ENCODE results near the gene FASTKD3.

DNA sequence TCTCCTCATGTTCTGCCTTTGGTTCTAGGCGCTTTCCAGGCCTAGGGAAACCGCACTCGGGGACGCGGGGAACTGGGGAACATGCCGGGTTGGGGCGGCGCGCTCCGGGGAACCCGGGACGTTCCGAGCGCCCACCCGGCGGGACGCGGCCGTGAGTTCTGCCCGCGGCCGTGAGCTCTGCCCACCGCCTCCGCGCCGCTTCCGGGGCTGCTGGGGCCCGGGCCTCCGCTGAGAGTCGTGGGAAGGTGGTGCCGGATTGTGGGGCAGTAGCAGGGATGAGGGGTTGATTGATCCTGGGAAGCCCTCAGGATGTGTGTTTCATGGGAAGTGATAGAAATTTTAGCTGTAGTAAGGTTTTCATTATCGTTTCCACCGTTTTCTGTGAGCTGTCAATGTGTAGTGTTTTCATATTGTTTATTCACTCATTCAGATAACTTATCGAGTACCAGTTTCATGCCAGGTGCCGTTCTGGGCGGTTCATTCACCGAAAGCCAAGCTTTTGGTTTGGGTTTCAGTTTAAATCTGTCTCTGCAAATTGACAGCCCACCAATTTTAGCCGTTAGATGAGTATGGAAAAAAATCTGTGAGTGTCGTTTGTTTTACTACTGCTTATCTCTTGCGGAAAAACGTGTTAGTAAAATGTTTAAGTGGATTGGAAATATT lies 774 bp upstream of the FASTKD3 start:
- TF ChIP-seq, protein P1, sequence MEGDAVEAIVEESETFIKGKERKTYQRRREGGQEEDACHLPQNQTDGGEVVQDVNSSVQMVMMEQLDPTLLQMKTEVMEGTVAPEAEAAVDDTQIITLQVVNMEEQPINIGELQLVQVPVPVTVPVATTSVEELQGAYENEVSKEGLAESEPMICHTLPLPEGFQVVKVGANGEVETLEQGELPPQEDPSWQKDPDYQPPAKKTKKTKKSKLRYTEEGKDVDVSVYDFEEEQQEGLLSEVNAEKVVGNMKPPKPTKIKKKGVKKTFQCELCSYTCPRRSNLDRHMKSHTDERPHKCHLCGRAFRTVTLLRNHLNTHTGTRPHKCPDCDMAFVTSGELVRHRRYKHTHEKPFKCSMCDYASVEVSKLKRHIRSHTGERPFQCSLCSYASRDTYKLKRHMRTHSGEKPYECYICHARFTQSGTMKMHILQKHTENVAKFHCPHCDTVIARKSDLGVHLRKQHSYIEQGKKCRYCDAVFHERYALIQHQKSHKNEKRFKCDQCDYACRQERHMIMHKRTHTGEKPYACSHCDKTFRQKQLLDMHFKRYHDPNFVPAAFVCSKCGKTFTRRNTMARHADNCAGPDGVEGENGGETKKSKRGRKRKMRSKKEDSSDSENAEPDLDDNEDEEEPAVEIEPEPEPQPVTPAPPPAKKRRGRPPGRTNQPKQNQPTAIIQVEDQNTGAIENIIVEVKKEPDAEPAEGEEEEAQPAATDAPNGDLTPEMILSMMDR (conservative IDR thresholded peaks at IDR 0.05; ENCODE audit: low read depth, low read length): no peak
- TF ChIP-seq POLR2A (IDR thresholded peaks at IDR 0.05; ENCODE audit: low read depth, low read length) (no peak), BHLHE40 (IDR thresholded peaks at IDR 0.05; ENCODE audit: low read depth, low read length) (no peak), RAD21 (IDR thresholded peaks at IDR 0.05; ENCODE audit: low read length) (no peak), MXI1 (IDR thresholded peaks at IDR 0.05; ENCODE audit: borderline replicate concordance, low read depth, low read length) (0 out of 2 replicates have a peak, but pooled peaks have one; percentile 15), CEBPB (IDR thresholded peaks at IDR 0.05; ENCODE audit: low read depth, low read length) (no peak), FOS (IDR thresholded peaks at IDR 0.05; ENCODE audit: low read depth, low read length) (no peak), CHD1 (IDR thresholded peaks at IDR 0.05; ENCODE audit: low read depth, low read length) (no peak), SMC3 (IDR thresholded peaks at IDR 0.05; ENCODE audit: low read depth, low read length) (no peak), RFX5 (IDR thresholded peaks at IDR 0.05; ENCODE audit: low read depth, low read length) (no peak), RCOR1 (IDR thresholded peaks at IDR 0.05; ENCODE audit: insufficient replicate concordance, low read length) (no peak), NFE2L2 (IDR thresholded peaks at IDR 0.05; ENCODE audit: low read depth, low read length) (no peak)
- TF ChIP-seq, protein P2, sequence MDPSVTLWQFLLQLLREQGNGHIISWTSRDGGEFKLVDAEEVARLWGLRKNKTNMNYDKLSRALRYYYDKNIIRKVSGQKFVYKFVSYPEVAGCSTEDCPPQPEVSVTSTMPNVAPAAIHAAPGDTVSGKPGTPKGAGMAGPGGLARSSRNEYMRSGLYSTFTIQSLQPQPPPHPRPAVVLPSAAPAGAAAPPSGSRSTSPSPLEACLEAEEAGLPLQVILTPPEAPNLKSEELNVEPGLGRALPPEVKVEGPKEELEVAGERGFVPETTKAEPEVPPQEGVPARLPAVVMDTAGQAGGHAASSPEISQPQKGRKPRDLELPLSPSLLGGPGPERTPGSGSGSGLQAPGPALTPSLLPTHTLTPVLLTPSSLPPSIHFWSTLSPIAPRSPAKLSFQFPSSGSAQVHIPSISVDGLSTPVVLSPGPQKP (IDR thresholded peaks at IDR 0.05; ENCODE audit: borderline replicate concordance, low read depth, low read length): no peak
- TF ChIP-seq, protein P3, sequence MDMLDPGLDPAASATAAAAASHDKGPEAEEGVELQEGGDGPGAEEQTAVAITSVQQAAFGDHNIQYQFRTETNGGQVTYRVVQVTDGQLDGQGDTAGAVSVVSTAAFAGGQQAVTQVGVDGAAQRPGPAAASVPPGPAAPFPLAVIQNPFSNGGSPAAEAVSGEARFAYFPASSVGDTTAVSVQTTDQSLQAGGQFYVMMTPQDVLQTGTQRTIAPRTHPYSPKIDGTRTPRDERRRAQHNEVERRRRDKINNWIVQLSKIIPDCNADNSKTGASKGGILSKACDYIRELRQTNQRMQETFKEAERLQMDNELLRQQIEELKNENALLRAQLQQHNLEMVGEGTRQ (IDR thresholded peaks at IDR 0.05; ENCODE audit: low read depth, low read length): no peak

All from IMR-90 (cell line).